ENCODE results near the gene TTLL3.

The TTLL3 gene

DNA sequence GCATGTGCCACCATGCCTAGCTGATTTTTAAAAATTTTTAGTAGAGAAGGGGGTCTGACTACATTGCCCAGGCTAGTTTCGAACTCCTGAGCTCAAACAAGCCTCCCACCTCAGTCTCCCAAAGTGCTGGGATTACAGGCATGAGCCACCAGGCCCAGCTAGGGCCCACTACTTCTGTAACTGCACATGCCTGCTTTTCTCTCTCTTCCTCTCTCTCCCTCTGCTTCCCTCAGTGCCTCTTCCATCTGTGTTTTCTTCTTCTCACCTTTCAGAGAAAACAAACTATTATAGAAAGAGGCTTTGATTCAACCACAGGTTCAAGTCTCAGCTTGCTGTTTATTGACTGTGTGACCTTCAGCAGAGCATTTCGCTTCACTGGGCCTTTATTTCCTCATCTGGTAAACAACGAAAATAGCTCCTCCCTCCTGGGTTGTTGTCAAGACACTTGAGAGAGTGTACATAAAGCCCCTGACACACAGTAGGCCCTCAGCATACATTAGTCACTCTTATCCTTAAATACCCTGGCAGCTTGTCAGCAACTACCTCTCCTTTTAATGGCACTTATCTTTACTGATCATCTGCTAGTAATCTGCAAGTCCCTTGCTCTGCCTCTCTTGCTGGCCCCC, 28.0 kb upstream of the TTLL3 start:
- TF ChIP-seq CTCF (IDR thresholded peaks at IDR 0.05; ENCODE audit: insufficient read depth, low read depth, low read length, missing control alignments): no peak
- H3K4me3 ChIP-seq (ENCODE audit: low read depth, low read length): no peak overlapping the region
- DNase-seq (ENCODE audit: low read depth): no peak

DNA sequence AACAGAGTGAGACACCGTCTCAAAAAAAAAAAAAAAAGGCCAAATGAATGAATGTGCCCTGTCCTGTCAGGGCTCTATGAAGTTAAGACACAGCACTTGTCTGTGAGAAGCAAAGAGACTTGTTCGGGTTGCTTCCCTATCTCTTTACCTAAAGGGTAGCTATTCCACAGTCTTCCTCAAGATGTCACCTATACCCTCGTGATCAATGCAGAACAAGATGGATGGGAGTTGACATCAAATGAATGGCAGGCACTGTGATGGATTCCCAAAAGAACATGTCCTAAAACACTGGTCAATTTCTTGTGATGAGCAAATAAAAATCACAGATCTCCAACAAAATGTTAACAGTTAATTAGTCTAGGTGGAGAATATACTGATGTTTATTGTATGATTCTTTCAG, 27.3 kb upstream of the TTLL3 start:
- TF ChIP-seq CTCF (IDR thresholded peaks at IDR 0.05; ENCODE audit: insufficient read depth, low read depth, low read length, missing control alignments): peak; percentile 14
- no peak overlapping the region for H3K4me3 ChIP-seq (ENCODE audit: low read depth, low read length)
- no peak for DNase-seq (ENCODE audit: low read depth)

DNA sequence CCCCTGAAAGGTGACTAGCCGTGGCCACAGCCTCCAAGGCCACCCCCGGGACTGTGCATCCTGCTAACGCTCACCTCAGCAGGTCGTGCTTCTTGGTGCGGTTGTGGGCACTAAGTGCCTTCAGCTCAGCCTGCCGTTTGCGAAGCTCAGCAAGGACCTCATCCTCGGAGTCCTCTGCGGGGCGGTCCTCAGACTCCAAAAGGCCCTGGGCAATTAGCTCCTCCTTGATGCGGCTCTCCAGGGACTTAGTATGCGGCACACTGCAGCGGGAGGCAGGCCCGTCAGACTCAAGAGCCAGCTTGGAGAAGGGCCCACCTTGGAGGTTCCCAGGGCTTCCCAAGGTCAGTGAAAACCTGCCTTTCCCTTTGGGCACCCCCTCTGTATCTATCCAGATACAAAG, 26.1 kb upstream of the TTLL3 start:
- no peak for DNase-seq (ENCODE audit: low read depth)
- no peak overlapping the region for H3K4me3 ChIP-seq (ENCODE audit: low read depth, low read length)
- TF ChIP-seq CTCF (IDR thresholded peaks at IDR 0.05; ENCODE audit: insufficient read depth, low read depth, low read length, missing control alignments): no peak

GRCh38 chr3:9784965-9785364, 25.1 kb upstream of the TTLL3 start:
- DNase-seq (ENCODE audit: low read depth): no peak
- no peak overlapping the region for H3K4me3 ChIP-seq (ENCODE audit: low read depth, low read length)
- TF ChIP-seq CTCF (IDR thresholded peaks at IDR 0.05; ENCODE audit: insufficient read depth, low read depth, low read length, missing control alignments): no peak

DNA sequence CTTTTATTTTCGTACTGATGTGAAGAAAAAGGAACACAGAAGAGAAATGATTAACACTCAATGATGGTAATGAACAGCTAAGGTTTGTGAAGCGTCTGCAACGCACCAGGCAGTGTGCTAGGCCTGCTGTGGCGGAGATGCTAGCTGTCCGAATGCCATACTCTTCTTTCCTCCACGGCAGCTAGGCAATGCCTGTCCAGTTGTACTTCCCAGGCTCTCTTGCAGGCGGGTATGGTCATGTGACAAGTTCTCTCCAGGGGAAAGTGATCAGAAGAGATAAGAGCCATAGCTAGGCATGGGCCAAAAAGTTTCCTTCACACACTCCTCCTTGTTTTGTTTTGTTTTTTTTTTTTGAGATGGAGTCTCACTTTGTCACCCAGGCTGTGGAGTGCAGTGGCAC, 24.5 kb upstream of the TTLL3 start:
- no peak for DNase-seq (ENCODE audit: low read depth)
- no peak for TF ChIP-seq CTCF (IDR thresholded peaks at IDR 0.05; ENCODE audit: insufficient read depth, low read depth, low read length, missing control alignments)
- H3K4me3 ChIP-seq (ENCODE audit: low read depth, low read length): no peak overlapping the region

- no peak overlapping the region for H3K4me3 ChIP-seq (ENCODE audit: low read depth, low read length)
Measured at GRCh38 chr3:9786209-9786739, 23.8 kb upstream of the TTLL3 start.

More at GRCh38 chr3:9786209-9786739, 23.8 kb upstream of the TTLL3 start:
- no peak for TF ChIP-seq CTCF (IDR thresholded peaks at IDR 0.05; ENCODE audit: insufficient read depth, low read depth, low read length, missing control alignments)
- DNase-seq (ENCODE audit: low read depth): no peak
